Heart right ventricle (tissue), 16 donors: ENCODE data around the gene INSM1. TPM values are rescaled to one million over a fixed set of nuclear protein-coding genes. Genes with fewer than 3 reads are reported as not detected.

Source experiments
- ATAC-seq, 8 donors: fragments of 200-7000 bp; cut with Tn5 transposase; one replicate each; pipeline ENCODE4 v1.9.1; 2020; ENCODE audit warnings: mild to moderate bottlenecking in 8 of 8, moderate library complexity in 8 of 8, moderate number of reproducible peaks in 1 of 8
- DNase-seq, 2 donors: peaks; one replicate each; pipeline ENCODE4 v3.0.0-alpha.2; 2020
- H3K27ac ChIP-seq, 10 donors: fragments of 200-600 bp; sonication (generic) in 2 of 10; one replicate each; pipeline versions ENCODE4 v1.5.0 to v1.8.0; 2020 to 2022; ENCODE audit warnings: mild to moderate bottlenecking in 3 of 10
- H3K27me3 ChIP-seq, 7 donors: fragments of 200-600 bp; one replicate each; pipeline ENCODE4 v1.8.0; 2021 to 2022; ENCODE audit warnings: mild to moderate bottlenecking in 2 of 7
- H3K36me3 ChIP-seq, 9 donors: fragments of 200-600 bp; sonication (generic) in 1 of 9; one replicate each; pipeline versions ENCODE4 v1.5.0 to v1.8.0; 2020 to 2022; ENCODE audit warnings: mild to moderate bottlenecking in 2 of 9
- H3K4me1 ChIP-seq, 9 donors: fragments of 200-600 bp; sonication (generic) in 1 of 9; one replicate each; pipeline versions ENCODE4 v1.5.0 to v1.8.0; 2020 to 2022; ENCODE audit warnings: mild to moderate bottlenecking in 4 of 9
- H3K4me3 ChIP-seq, 10 donors: fragments of 200-600 bp; sonication (generic) in 2 of 10; one replicate each; pipeline versions ENCODE4 v1.5.0 to v1.8.0; 2020 to 2022; ENCODE audit warnings: mild to moderate bottlenecking in 7 of 10, moderate library complexity in 2 of 10
- H3K9me3 ChIP-seq, 11 donors: fragments of 200-600 bp in 10 of 11; sonication (generic) in 2 of 11; one replicate each; pipeline versions ENCODE4 v1.5.0 to v1.8.0; 2013 to 2022; ENCODE audit warnings: mild to moderate bottlenecking in 2 of 11, control low read depth in 1 of 11, moderate library complexity in 1 of 11
- WGBS, 2 donors: extraction: QIAGEN DNeasy Blood & Tissue Kit; methylation state at CpG; one replicate each; pipeline ENCODE4 v1.1.7; 2013; ENCODE audit warnings: inconsistent platforms in 1 of 2; 5-methylcytosine and 5-hydroxymethylcytosine counted together
- intact Hi-C, 10 donors: fragments of 100-400 bp; cut with DNase I; formaldehyde crosslinking; loops; one replicate each; pipeline versions ENCODE4 v1.11.1 to v1.14.2; 2022
- long read RNA-seq, 3 donors: library from polyadenylated mRNA; unstranded; transcript quantifications; one replicate each; pipeline ENCODE4 v2.0.0, GENCODE V29; 2020 to 2021
- polyA plus RNA-seq, 2 donors: library from polyadenylated mRNA; stranded (reverse); fragments of 200-250 nt; gene quantifications; one replicate each; pipeline ENCODE4 v1.2.3, GENCODE V29; 2013
- total RNA-seq, 10 donors: library from RNA; stranded (reverse); fragmentation: NEBNext Ultra II Directional in 3 of 10; extraction: Animal tissue kit (Norgen Biotek cat#: 25700) in 3 of 10; gene quantifications; one replicate each; pipeline versions ENCODE4 v1.2.1 to v1.2.4, GENCODE V29; 2021 to 2023
- TF ChIP-seq, protein P1 (sequence below), 9 donors: fragments of 200-600 bp; sonication (generic) in 2 of 9; IDR thresholded peaks; one replicate each; pipeline versions ENCODE4 v1.5.0 to v1.8.0; 2021 to 2022; ENCODE audit warnings: antibody characterized with exemption in 9 of 9, mild to moderate bottlenecking in 5 of 9, moderate library complexity in 1 of 9
- donor health status: Arrhythmogenic right ventricular cardiomyopathy.
- donor health status: ischemic (EF 13 %, LVEDD 7.1; RV severe dilation, severe dysfunction).
- donor health status: healthy with polysubstance abuse.
- donor health status: DM: no; HTN: yes; CAD: no.
- donor health status: DM: no; HTN: no; CAD: no.
- donor health status: ischemic (EF 25% LVEDD 6.9; RV normal size, moderate dysfunction).
- donor health status: ischemic (EF 25% LVEDD 5.7; RV mildly dilated, moderate dysfunction).
- donor health status: healthy.
- donor health status: DM: yes; HTN: yes; CAD: no.
- donor health status: Ischemic cardiomyopathy.
- donor health status: ischemic (EF 35%, LVEDD 5.7; RV mildly dilated, moderate dysfunction).
- donor health status: nonischemic (EF 11% LVEDD 7.7; RV severe dilation, severe dysfunction).
- donor health status: DM: yes; HTN: yes; CAD: no.
- donor health status: PGD.
- donor health status: ischemic (EF 29% LVEDD 5.4; RV normal size, mild dysfunction).
- donor health status: nonischemic (EF 23%, LVEDD 6.1; RV moderate dilation, normal function).

The INSM1 gene, protein sequence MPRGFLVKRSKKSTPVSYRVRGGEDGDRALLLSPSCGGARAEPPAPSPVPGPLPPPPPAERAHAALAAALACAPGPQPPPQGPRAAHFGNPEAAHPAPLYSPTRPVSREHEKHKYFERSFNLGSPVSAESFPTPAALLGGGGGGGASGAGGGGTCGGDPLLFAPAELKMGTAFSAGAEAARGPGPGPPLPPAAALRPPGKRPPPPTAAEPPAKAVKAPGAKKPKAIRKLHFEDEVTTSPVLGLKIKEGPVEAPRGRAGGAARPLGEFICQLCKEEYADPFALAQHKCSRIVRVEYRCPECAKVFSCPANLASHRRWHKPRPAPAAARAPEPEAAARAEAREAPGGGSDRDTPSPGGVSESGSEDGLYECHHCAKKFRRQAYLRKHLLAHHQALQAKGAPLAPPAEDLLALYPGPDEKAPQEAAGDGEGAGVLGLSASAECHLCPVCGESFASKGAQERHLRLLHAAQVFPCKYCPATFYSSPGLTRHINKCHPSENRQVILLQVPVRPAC
- under 1 TPM in 1 of 10 donors, not detected in 9; 0.09 TPM for total RNA-seq
- polyA plus RNA-seq, result under 1 TPM; 0.01 to 0.07 TPM
- long read RNA-seq, donor 1, result 0 reads
- long read RNA-seq, donor 2, result 0 reads
- long read RNA-seq, donor 3, result 0 reads

DNA sequence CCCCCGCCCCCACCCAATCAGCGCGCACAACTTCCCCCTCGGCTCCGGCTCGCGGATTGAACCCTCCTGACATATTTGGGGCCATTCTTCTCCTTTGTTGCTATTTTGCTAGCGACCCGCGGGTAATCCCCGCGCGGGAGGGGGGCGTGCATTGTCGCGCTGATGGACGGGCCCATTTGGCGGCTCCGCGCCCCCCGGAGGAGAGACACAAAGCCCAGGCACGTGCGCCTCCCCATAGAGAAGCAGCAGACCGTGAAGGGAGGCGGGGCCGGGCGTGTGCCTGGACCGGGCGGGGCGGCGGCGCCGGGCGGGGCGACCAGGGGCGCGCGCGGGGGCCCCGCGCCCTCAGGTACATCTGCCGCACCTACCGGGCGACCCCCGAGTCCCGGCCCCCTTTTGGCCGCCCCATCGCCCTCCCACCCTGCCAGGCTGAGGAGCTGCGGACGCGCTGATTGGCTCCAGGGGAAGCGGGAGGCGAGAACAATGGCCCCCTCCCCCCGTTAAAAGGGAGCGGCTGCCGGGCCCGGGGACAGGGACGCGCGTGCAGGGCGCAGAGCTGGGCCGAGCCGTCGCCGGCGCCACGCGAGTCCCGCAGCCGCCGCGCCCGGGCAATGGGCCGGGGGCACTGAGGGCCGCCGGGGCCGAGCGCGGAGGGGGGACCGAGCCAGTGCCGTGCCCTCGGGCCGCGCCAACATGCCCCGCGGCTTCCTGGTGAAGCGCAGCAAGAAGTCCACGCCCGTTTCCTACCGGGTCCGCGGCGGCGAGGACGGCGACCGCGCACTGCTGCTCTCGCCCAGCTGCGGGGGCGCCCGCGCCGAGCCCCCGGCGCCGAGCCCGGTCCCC, at the start of gene INSM1:
Gene INSM1 (plus strand): TSS at position 530 of the 843 bp plus-strand sequence. CDS start 164 bp downstream, at position 694.
- intact Hi-C loops, result loop anchor here in 1 of 10 donors (10.0 kb wide), 1 partner anchor 197 kb away; no protein-coding TSS in a partner anchor
- Histone ChIP-seq H3K36me3 (no peaks in the 10 kb centered on the region), H3K4me3 (peak within 1 kb of the TSS in 9 of 10 donors; percentile 16 to 36 (median 28)), H3K27ac (no peak within 1 kb of the TSS), H3K4me1 (peaks cover 3 to 41% (median 25%) of the 10 kb centered on the region in 9 donors), H3K27me3 (peaks cover 44 to 99% (median 91%) of the 10 kb centered on the region in 7 donors), H3K9me3 (no peaks in the 10 kb centered on the region)
- no peak for DNase-seq
- ATAC-seq, result no peak
- TF ChIP-seq, protein P1, sequence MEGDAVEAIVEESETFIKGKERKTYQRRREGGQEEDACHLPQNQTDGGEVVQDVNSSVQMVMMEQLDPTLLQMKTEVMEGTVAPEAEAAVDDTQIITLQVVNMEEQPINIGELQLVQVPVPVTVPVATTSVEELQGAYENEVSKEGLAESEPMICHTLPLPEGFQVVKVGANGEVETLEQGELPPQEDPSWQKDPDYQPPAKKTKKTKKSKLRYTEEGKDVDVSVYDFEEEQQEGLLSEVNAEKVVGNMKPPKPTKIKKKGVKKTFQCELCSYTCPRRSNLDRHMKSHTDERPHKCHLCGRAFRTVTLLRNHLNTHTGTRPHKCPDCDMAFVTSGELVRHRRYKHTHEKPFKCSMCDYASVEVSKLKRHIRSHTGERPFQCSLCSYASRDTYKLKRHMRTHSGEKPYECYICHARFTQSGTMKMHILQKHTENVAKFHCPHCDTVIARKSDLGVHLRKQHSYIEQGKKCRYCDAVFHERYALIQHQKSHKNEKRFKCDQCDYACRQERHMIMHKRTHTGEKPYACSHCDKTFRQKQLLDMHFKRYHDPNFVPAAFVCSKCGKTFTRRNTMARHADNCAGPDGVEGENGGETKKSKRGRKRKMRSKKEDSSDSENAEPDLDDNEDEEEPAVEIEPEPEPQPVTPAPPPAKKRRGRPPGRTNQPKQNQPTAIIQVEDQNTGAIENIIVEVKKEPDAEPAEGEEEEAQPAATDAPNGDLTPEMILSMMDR (IDR thresholded peaks at IDR 0.05), result no peak
- 2% methylated on average over 76 to 108 of the region's 108 CpGs for WGBS, 2 donors

DNA sequence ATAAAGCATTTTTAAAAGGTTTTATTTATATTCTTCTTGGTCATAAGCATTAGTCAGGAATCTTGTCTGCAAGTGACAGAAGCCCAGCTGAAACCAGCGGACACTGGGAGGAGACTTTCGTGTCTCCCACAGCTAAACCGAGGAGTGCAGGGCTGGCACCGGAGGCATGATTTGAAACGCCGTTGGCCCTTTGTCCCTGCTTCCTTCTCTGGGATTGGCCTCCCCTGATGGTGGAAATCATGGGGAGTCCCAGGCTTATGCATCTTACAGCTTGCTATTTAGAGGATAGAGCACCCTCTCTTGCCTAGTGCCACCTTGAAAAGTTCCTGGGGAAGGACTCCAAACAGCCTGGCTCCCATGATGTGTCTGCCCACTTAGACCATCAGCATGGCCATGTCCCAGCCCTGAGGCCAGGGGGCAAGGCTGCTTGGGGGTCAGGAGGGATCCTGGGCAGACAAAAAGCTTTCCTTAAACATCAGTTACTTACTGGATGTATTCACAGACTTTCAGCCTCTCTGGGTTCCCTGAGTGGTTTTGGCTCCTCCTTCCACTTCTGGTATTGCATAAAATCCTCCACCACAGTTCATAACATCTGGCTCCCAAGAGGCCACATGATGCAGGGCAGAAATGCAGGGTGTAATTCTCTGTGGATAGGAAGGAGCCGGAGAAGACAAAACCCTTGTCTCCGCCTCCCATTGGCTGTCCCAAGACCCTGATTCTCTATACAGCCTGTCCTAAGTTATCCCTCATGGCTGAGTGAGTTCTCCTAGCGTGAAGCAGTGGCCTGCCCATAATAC, 49.3 kb upstream of the INSM1 start:
- Histone ChIP-seq H3K27me3 (no peaks in the 10 kb centered on the region), H3K4me3 (no peak overlapping the region), H3K9me3 (peaks cover 0 to 8% (median 0%) of the 10 kb centered on the region in 11 donors), H3K27ac (peak overlapping the region in 1 of 10 donors; percentile 42), H3K4me1 (peaks cover 0 to 24% (median 3%) of the 10 kb centered on the region in 9 donors), H3K36me3 (no peaks in the 10 kb centered on the region)
- DNase-seq (no peak), ATAC-seq (peak in 6 of 8 donors; percentile 23 to 77 (median 59))
- WGBS, 2 donors, result 76 to 82% methylated on average over 9 of the region's 9 CpGs
- TF ChIP-seq, protein P1 (IDR thresholded peaks at IDR 0.05), result no peak
- intact Hi-C loops, result loop anchor here in 1 of 10 donors (5.0 kb wide), 1 partner anchor 686 kb away; no protein-coding TSS in a partner anchor

DNA sequence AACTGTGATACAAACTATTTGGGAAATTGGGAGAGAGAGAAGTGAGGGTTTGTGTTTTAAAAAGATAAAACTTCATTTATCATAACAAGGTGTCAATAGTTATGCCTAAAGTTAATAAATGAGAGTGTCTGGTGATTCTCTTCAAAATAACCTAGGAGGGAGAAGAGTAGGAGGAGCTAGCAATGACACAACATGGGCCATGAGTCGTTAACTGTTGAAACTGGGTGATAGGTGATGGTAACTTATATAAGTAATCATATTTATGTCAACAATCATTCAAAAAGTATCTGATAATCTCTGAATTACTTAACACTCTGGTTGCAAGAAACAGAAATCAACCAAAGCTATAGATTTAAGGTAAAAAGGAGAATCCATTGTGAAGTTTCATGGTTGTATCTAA, 46.8 kb upstream of the INSM1 start:
- ATAC-seq, result no peak
- TF ChIP-seq, protein P1 (IDR thresholded peaks at IDR 0.05), result no peak
- H3K27ac ChIP-seq, result no peak overlapping the region

More for the DNA sequence above, 46.8 kb upstream of the INSM1 start:
- H3K36me3 ChIP-seq, result no peaks in the 10 kb centered on the region
- H3K4me1 ChIP-seq, result peaks cover 0 to 24% (median 3%) of the 10 kb centered on the region in 9 donors
- WGBS, 2 donors, result 77 to 78% methylated on average over 1 of the region's 1 CpG
- H3K4me3 ChIP-seq, result no peak overlapping the region
- DNase-seq, result no peak
- peaks cover 0 to 8% (median 0%) of the 10 kb centered on the region in 11 donors for H3K9me3 ChIP-seq
- intact Hi-C loops, result no loop called here
- no peaks in the 10 kb centered on the region for H3K27me3 ChIP-seq
